ENCODE measurements around the gene TUSC2.
A peak's percentile ranks its signal among the peaks of the same experiment; 100 is the strongest.
"Not testable (repeated sequence)": the region's sequence is repeated elsewhere in the genome, so short reads cannot be mapped to it uniquely, and the experiment has no call there.

The TUSC2 gene

GRCh38 chr3:50316657-50317242, 11.3 kb downstream of the TUSC2 start:
- peak; percentile 40 for DNase-seq

DNA sequence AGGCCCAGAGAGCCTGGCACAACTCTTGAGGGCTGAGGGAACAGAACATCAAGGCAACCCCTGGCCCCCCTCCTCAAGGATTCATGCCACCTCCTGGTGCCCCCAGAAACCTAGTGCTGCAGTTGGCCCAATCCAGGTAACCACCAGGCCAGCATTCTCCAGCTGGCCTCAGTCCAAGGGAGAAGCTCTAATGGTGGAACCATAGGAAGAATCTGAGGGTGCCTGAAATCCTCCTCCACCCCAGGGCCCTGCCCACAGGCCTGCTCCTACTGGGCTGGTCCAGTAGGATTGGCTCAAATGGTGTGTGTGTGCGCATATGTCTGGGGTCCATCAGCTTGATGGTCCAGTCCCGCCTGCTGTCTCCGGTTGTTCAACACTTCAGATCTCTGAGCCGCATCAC, 13.2 kb downstream of the TUSC2 start:
- no peak for DNase-seq

DNA sequence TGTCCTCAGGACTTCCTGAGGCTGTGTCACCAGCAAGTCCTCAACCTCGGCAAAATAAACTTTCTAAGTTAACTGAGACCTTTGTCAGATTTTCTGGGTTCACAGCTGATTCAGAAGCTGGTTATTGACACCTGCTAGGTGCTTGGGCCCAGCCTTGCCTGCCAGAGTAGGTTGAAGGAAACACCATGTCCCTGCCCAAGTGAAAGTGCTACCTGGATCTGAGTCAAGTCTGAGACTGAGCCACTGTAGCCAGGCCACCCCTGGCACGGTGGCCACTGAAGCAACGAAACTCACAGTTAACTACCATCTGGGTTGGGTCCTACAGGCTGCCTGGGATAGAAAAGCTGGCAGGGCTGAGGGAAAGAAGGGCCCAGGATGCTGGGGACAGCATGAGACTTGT, 13.7 kb downstream of the TUSC2 start:
- DNase-seq: no peak

DNA sequence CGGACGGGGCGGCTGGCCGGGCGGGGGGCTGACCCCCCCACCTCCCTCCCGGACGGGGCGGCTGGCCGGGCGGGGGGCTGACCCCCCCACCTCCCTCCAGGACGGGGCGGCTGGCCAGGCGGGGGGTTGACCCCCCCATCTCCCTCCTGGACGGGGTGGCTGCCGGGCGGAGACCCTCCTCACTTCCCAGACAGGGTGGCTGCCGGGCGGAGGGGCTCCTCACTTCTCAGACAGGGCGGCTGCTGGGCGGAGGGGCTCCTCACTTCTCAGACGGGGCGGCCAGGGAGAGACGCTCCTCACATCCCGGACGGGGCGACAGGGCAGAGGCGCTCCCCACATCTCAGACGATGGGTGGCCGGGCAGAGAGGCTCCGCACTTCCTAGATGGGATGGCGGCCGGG, 16.0 kb downstream of the TUSC2 start:
- not testable (repeated sequence) for DNase-seq

- DNase-seq: no peak
Measured at GRCh38 chr3:50304601-50305000, 23.4 kb downstream of the TUSC2 start.

- DNase-seq: no peak
Measured at GRCh38 chr3:50303013-50303815, 24.8 kb downstream of the TUSC2 start, which contains the start of gene HYAL1. HYAL1 (minus strand) TSS chr3:50303574; CDS start chr3:50302956, 618 bp downstream.

- DNase-seq: no peak
Measured at GRCh38 chr3:50302095-50303012, 25.7 kb downstream of the TUSC2 start.

GRCh38 chr3:50300681-50301254, 27.3 kb downstream of the TUSC2 start:
- no peak for DNase-seq

DNA sequence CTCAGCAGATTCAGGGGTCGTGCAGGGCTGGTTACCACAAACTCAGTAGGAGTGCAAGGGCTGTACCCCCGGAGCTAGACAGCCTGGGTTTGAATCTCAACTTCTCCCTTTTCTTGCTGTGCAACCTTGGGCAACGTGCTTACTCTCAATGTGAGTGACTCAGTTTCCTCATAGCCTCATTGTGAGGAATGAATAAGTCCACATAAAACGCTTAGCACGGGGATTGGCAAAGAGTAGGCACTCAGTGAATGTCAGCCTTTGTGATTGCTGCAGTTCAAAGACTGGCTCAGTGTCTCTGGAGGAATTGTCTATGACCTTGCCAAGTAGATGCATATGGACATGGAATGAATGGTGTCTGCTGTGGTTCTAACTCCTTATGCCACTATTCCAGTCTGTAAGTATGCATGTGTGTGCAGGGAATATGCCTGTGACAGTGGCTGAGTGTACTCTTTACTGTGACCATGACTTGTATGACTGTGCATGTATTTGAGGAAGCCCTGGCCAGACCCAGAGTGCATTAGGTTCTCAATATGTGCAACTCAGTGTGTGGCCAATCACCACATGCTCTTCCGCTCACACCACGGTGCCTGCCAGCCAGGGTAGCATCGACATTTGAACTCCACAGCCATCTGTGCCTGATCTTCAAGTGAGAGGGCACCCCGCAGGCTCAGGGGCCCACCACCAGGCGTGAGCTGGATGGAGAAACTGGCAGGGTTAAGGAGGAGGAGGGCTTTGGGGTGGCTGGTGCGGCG, 27.9 kb downstream of the TUSC2 start:
- no peak for DNase-seq

- no peak for DNase-seq
Measured at GRCh38 chr3:50299638-50299928, 28.4 kb downstream of the TUSC2 start.

GRCh38 chr3:50298836-50299637, 29.0 kb downstream of the TUSC2 start, which contains the start of the genes HYAL3 and NAA80:
HYAL3 (minus strand) TSS chr3:50299405; CDS start chr3:50295602, 3,803 bp downstream.
NAA80 (minus strand) TSS chr3:50299405; CDS start chr3:50297463, 1,942 bp downstream.
- DNase-seq: peak; percentile 91

DNA sequence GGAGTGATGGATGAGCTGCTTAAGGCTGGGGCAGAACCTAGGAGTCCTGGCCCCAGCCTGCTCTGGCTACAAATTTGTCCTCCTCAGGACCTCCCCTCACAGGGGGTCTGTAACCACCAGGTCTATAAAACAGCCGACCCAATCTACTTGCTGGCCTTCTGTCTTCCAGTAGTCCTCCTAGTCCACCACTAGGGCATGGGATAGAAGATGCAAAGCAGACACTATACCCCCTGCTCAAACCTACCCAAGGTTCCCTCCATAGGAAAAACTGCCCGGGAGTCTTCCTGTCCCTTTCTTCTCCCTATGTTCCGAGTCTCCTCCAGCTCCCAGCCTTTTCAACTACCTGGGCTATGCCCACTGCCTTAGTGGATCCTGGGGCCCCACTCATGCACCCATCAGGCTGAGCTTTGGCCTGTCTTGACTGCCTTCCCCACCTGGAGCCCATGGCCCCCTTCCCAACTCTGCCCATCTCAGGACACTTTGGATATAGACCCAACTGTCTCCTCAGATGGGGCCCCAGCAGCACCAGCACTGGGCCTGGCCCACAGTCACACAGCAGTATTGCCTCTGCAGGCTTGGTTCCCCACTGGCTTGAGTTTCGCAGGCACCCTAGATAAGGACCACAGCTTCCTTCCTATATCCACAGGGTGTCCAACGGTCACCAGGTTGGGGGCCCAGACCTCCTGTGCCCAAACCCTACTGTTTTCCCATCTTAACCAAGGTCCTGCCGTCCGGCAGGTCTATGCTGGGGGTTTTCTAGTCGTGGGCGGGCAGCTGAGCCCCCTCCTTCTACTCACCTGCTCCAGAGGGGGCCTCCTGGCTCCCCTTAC, 29.9 kb downstream of the TUSC2 start:
- no peak for DNase-seq

GRCh38 chr3:50297384-50297775, 30.6 kb downstream of the TUSC2 start:
- no peak for DNase-seq

DNA sequence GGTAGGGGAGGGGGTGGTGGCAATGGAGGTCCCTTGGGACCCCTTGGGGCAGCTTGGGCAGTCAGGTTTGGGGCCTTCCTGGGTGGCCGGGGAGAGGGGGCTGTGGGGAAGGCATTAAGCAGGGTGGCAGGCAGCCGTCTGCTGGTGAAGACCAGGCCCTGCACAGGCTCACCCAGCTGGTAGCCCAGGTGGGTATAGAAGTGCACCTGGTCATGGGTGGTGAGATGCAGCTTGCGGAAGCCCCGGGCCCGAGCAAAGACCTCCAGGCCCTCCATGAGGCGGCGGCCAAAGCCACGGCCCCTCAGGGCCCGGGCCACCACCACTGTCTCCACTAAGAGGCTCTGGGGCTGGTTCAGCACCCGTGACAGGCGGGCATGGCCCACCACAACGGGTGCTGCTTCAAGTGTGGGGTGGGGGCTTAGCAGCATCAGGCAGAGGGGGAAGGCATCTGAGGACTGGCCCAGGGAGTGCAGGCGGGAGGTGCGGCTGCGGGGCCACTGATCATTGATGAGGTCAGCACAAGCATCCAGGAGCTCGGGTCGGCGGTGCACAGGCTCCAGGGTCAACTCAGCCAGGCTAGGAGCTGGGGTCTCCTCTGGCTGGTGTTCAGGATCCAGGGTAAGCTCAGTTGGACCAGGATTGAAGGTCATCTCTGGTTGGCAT, 31.2 kb downstream of the TUSC2 start:
- DNase-seq: no peak

GRCh38 chr3:50295553-50296431, 32.2 kb downstream of the TUSC2 start:
- DNase-seq: no peak

DNA sequence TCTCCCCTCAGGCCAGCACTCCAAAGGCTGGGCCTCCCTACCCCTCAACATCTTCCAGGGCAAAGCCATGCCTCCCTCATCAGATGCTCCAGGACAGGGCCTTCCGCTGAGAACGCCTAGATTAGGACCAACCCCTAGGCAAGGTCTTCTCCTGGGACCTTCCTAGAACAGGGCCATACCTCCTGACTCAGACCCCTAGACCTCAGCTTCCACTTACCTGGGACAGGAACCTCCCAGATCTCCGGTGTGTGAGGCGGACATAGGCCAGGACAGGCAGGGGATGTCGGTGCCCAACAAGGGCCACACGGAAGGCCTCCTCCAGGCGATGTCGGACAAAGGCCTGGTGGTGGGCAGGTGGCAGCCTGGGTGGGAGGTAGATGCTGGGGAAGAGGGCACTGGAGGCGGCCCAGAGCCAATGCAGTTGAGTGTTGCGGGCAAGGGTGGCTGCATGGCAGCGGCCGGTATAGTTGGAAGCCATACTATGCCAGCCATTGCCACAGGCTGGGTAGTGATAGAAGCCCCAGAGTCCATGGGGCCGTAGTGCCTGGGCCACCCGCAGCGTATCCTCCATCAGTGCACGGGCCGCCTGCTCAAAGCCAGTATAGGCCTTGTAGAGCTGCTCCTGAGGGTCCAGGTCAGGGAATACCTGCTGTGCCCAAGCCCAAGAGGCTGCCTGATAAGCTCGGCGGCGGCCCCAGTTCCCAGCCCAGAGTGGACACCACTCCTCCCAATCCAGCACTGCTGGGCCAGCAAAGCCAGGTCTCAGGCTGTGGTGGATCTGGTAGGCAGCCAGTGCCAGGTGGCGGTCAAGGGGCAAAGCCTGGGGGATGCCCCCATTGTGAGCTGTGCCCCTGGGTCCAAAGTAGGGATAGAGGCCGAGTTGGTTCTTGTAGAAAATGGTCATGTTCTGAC, 33.3 kb downstream of the TUSC2 start:
- no peak for DNase-seq

- DNase-seq: no peak
Measured at GRCh38 chr3:50294089-50294488, 33.9 kb downstream of the TUSC2 start.

Measured in NCI-H510A (cell line).